GM13977 (cell line): ENCODE results near the gene AVPI1.
A peak's percentile ranks its signal among the peaks of the same experiment; 100 is the strongest.
"Not testable (repeated sequence)": the region's sequence is repeated elsewhere in the genome, so short reads cannot be mapped to it uniquely, and the experiment has no call there.

Experiments
- DNase-seq: peaks from one replicate; pipeline ENCODE4 v3.0.0; 2012; ENCODE audit warnings: low spot score
- in situ Hi-C: fragments of 300-500 bp; cut with MboI; formaldehyde crosslinking; loops from one replicate; pipeline ENCODE4 v1.12.0; 2022; ENCODE audit warnings: low sequenced_read_pairs, low pct_unique_long_range_greater_than_20kb, mixed read lengths, inconsistent platforms; ENCODE audit not compliant: unreplicated experiment
- TF ChIP-seq, protein P1 (sequence below): IDR thresholded peaks from 2 replicates; pipeline ENCODE4 v1.5.1; 2012; ENCODE audit warnings: mild to moderate bottlenecking, control low read depth; ENCODE audit not compliant: insufficient read depth; ENCODE audit errors: extremely low read depth, missing control alignments

Gene AVPI1

DNA sequence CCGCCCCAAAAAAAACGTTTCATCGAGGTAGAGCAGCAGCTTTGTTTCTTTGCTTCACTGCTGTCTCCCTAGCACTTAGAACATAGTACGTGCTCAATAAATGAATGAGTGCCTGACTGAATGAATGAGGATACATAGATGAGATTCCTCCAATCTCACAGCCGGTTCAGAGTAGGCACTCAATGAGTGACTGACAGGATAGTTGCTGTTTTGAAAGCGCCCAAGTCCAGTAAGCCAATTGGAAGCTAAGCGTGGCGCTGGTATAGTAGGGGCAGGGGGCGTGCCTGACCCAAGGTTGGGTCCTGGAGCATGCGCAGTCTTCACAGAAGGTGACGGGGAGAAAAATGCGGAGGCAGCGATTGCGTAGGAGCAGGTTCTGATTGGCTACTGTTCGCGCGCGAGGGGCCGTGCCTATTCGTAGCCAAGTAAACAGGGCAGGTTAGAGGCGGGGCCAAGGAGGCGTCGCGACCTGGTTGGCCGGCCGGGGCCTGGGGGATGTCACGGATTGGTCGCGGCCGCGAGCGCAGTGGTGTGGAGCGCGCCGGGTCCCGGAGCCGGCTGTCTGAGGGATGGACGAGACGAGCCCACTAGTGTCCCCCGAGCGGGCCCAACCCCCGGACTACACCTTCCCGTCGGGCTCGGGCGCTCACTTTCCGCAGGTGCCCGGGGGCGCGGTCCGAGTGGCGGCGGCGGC, 46.7 kb downstream of the AVPI1 start, which contains the start of gene PI4K2A:
PI4K2A (plus strand) TSS at position 498 of the 694 bp plus-strand sequence; CDS start at position 570, 72 bp downstream.
- TF ChIP-seq, protein P1, sequence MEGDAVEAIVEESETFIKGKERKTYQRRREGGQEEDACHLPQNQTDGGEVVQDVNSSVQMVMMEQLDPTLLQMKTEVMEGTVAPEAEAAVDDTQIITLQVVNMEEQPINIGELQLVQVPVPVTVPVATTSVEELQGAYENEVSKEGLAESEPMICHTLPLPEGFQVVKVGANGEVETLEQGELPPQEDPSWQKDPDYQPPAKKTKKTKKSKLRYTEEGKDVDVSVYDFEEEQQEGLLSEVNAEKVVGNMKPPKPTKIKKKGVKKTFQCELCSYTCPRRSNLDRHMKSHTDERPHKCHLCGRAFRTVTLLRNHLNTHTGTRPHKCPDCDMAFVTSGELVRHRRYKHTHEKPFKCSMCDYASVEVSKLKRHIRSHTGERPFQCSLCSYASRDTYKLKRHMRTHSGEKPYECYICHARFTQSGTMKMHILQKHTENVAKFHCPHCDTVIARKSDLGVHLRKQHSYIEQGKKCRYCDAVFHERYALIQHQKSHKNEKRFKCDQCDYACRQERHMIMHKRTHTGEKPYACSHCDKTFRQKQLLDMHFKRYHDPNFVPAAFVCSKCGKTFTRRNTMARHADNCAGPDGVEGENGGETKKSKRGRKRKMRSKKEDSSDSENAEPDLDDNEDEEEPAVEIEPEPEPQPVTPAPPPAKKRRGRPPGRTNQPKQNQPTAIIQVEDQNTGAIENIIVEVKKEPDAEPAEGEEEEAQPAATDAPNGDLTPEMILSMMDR = no peak
- in situ Hi-C loops = no loop called here
- peak; percentile 99 for DNase-seq

DNA sequence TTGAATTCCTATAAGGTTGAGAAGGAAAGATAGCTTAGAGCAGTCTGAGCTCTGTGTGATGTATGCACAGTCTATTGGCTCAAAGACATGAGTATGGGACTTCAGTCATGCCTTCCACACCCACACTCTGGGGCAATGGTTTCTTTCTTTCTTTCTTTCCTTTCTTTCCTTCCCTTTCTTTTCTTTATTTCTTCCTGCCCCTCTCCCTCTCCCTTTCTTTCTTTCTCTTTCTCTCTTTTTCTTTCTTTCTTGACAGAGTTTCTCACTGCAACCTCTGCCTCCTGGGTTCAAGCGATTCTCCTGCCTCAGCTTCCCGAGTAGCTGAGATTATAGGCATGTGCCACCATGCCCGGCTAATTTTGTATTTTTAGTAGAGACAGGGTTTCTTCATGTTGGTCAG, 48.0 kb downstream of the AVPI1 start:
- in situ Hi-C loops, DNase-seq: not testable (repeated sequence)

DNA sequence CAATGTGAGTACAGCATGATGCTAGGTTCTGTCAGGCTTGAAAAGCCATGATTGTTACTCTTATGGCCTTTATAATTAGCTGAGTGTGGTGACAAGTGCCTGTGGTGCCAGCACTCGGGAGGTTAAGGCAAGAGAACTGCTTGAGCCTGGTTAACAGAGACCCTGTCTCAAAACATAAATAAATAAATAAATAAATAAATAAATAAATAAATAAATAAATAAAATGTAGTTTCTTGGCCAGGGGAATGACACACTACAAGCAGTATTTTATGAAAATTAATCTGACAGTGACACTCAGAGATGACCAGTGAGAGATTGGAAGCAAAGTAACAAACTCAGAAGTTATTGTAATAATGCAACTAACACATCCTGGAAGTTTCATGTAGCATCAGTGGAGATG, 51.5 kb downstream of the AVPI1 start:
- no peak for DNase-seq
- in situ Hi-C loops = no loop called here
- TF ChIP-seq, protein P1 = no peak

DNA sequence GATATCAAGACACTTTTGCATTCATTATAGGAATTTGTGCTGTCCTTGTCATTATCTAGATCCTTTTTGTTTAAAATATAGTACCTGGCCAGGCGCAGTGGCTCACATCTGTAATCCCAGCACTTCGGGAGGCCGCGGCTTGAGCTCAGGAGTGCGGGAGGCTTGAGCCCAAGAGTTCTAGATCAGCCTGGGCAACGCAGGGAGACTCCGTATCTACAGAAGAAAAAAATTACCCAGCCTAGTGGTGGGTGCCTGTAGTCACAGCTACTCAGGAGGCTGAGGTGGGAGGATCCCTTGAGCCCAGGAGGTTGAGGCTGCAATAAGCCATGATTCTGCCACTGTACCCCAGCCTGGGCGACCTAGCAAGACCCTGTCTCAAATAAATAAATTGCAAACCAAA, 53.1 kb downstream of the AVPI1 start:
- TF ChIP-seq, protein P1 = peak; percentile 15

DNA sequence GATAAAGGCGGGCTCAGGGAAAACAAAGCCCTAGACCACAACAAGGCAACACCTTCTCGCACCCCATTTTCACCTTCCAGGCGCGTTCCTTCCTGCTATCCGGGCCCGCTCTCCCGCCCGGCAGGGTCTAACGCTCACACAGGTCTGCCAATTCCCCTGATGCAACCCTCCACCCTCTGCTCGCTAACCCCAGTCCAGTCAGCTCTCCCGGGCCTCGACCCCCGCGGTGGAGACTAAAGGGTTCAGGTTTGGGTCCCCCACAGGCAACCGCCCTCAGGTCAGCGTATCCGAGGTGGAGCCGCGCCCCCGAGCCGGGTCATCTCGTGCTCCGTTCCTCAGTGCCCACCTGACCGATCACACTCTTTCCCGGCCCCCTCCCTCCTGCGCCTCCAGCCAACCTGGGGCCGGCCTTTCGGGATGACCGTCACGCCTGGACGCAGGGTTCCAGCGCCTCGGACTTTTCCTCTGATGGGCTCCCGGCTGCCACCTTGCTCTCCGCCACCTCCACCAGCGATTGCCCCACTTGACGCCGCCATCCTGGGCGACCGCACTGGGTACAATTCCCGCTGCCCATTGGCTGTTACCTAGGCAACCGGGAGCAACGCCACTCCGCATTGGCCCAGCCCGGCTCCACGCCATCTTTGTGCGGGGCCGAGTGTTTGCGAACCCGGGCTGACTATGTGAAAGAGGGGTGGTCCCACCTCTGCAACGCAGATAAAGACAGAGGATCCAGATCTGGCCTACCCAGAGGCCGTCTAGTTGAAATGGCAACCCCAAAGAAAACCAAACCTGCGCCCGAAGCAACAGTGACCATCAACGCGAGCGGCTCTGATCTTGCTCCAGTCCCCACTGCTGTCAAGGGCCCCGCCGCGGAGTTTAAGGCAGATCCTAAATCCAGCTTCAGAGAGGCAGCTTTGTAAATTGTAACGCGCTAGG, 53.8 kb downstream of the AVPI1 start, which contains the start of gene MORN4:
MORN4 (minus strand) TSS at position 552 of the 936 bp plus-strand sequence. CDS start 13,847 bp downstream, outside the sequence.
- TF ChIP-seq, protein P1 = no peak
- in situ Hi-C loops = no loop called here

More for the DNA sequence above, 53.1 kb downstream of the AVPI1 start:
- in situ Hi-C loops = no loop called here
- no peak for DNase-seq

DNA sequence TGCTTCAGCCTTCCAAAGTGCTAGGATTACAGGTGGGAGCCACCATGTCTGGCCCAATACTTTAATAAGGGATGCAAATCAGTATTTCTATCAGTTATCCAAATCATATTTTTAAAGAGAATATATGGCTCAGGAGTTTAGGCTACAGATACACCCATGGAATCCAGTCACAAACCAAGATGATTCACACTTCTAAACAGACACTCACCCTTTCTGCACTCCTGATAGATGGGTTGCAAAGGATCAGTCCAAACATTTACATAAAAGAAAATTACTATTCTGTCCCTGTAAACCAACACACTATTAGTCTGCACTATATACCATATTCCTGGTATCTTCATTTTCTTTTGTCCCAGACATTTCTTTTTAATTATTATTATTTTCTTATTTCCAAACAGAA, 55.9 kb downstream of the AVPI1 start:
- in situ Hi-C loops = no loop called here
- no peak for DNase-seq
- TF ChIP-seq, protein P1 = no peak

More for the DNA sequence above, 53.8 kb downstream of the AVPI1 start, which contains the start of gene MORN4:
- DNase-seq = peak; percentile 88
